GM19035 (cell line): Measurements from ENCODE around the gene KCNIP4.

Experiments
- ATAC-seq: cut with Tn5 transposase; IDR thresholded peaks from one replicate; pipeline ENCODE4 v1.9.1; 2021; ENCODE audit not compliant: unreplicated experiment

Gene KCNIP4

GRCh38 chr4:21476757-21477156, 471.8 kb downstream of the KCNIP4 start:
- no peak for ATAC-seq

GRCh38 chr4:21474195-21474594, 474.4 kb downstream of the KCNIP4 start:
- ATAC-seq, result no peak

DNA sequence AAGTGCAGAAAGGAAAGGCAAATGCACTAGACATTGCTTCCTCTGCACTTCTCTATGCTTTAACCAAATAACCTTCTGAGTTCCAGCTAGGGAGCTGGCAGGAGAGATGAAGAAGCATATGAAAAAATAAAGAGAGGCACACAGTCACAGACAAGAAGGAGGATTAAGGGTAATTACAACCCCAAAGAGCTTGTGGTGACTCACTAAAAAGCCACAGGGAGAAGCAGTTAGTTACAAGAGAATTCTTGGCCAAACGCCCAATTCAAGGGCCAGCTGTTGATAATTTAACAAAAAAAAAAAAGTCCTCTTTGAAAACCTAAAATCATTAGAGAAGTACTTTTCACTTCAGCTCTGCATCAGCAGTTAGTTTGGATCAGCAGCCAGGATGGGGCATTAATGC, 478.0 kb downstream of the KCNIP4 start:
- ATAC-seq, result no peak

DNA sequence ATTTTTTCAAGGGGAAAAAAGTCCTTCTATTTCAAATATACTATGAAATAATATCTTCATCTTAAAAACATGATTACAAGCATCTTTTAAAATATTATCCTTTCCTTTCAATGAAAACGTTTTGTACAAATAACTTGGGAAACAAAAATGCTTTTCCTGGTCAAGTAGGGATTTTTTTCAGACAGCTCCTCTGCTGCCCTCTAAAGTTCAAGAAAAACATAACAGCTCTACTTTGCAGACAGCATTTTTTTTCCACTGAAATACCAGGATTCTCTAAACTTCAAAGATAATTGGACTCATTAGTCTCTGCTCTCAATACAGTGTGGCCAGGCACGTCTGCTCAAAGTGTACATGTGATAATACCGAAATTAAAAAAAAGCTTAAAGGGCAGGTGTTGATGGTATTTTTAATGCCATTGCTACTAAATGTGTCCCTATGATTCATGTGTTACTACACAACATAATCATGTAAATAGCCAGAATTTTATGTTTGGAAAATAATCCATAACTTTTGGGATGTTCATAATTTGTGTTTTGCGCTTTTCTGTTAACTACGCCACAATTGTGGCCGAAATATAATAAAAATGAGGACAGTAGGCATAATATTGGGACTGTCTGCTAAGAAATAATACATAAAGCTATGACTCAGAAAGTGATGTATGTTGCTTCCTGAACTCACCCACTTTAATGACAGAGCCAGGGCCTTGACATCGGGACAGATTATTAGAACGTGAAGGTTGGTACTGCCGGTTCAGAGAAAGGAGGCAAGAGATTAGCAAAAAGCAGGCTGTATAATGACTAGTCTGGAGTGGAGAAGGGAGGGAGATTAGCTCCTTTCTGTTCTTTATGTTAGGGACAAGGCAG, 478.9 kb downstream of the KCNIP4 start:
- no peak for ATAC-seq

GRCh38 chr4:21467551-21467950, 481.0 kb downstream of the KCNIP4 start:
- no peak for ATAC-seq

DNA sequence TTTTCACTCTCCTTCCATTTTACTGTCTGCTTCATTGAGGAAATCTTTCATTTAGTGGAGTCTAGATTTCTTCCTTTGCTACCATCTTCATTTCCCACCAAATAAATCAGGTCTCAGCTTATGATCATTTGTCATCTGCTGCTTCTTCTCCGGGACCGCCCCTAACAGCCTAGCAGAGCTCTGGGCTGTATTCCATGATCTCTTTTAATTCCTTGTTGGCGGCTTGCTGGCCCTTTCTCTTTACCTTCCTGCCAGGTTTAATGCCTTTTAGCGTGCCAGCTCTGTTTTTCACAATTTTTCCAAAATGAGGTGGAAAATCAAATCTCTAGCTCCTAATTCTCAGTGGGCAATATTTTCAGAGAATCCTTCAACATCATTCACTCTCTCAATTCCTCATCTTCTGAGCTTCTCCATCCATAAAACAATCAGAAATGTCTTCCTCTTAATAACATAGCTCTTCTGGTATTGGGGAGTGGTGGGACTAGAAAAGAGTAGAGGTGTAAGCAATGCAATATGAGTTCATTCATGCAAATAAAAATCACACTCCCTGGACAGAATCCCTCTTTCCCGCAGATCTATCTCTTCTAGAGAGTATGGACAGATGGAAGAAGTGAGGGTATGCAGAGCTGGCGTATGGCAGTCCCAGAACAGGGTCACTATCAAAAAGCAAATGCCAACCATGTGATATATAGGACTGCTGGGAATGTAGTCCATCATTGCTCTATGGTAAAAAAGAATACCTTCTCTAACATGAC, 491.3 kb downstream of the KCNIP4 start:
- no peak for ATAC-seq

GRCh38 chr4:21454831-21455230, 493.7 kb downstream of the KCNIP4 start:
- no peak for ATAC-seq

DNA sequence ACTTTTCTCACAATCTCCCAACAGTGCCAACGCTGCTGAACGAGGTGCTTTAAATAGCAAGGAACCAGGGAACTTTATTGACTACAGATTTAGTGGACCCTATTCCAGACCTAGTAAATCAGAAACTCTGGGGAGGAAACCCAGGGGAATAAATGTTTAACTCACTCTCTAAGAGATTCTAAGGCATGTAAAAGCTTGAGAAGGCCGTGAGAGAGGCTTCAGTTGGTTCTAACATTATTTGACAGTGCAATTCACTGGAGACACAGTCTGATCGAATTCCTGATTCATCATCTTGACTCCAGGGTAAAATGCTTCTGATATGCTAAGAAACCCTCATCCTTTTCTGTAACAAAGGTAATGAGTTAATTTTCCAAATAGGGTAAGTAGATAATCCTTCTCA, 494.4 kb downstream of the KCNIP4 start:
- ATAC-seq, result no peak

DNA sequence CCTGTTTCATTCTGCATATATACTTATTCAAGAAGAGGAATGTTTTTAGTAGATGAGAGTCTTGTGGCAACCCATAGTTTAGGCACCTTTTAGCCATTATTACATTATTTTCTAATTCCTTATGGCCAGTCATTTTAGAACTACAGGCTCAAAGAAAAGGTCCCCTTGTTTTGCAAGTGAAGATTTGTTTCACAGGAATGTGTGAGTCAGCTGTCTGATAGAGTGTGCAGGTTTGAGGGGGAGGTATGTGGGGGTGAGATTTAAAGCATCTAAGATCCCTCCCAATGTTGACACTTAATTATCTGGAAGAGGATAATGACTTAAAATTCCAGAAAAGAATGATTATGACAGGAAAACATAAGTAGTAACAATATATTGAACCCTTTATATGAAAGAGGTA, 495.6 kb downstream of the KCNIP4 start:
- no peak for ATAC-seq

GRCh38 chr4:21451032-21451431, 497.5 kb downstream of the KCNIP4 start:
- ATAC-seq, result no peak

DNA sequence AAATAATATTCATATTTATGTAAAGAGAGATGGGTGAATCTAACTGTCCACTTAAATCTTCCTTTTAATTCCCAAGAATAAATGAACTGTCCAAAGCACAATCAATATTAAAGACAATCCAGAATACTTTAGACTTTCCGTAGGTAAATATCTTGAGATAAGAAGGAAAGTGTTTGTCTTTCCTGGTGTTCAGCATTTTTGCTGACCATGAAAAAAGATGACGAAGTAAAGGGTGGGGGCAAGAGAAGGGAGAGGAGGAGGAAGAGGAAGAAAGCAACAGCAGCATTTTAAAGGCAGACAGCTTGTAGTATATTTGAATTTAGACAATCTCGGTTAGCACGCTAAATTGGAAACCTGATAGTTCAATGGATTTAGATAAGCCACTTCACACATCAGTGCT, 498.2 kb downstream of the KCNIP4 start:
- ATAC-seq, result no peak

DNA sequence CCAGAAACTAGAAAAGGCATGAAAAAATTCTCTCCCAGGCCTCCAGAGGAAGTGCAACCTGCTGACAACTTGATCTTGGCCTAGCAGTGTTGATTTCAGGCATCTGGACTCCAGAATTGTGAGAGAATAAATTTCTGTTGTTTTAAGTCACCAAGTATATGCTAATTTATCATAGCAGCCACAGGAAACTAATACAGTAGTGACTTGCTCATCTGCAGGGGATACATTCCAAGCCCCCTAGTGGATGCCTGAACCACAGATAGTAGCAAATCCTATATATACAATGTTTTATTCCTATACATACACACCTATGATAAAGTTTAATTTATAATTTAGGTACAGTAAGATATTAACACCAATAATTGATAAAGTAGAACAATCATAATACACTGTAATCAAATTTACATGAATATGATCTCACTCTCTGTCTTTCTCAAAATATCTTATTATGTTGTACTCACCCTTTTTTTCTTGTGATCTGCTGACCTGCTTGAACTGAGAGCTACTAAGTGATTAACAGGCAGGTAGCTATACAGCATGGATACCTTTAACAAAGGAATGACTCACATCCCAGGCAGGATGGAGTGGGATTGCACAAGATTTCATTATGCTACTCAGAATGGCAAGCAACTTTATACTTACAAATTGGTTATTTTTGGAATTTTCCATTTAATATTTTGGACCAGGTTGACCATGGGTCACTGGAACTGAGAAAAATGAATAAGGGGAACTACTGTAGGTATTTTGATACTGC, 501.1 kb downstream of the KCNIP4 start:
- ATAC-seq, result no peak

- ATAC-seq, result no peak
Measured at GRCh38 chr4:21420166-21420565, 528.4 kb downstream of the KCNIP4 start.

- ATAC-seq, result no peak
Measured at GRCh38 chr4:21415728-21416127, 532.8 kb downstream of the KCNIP4 start.

- ATAC-seq, result no peak
Measured at GRCh38 chr4:21413807-21414370, 534.7 kb downstream of the KCNIP4 start.

GRCh38 chr4:21411086-21411485, 537.5 kb downstream of the KCNIP4 start:
- no peak for ATAC-seq

- no peak for ATAC-seq
Measured at GRCh38 chr4:21410372-21410771, 538.2 kb downstream of the KCNIP4 start.

DNA sequence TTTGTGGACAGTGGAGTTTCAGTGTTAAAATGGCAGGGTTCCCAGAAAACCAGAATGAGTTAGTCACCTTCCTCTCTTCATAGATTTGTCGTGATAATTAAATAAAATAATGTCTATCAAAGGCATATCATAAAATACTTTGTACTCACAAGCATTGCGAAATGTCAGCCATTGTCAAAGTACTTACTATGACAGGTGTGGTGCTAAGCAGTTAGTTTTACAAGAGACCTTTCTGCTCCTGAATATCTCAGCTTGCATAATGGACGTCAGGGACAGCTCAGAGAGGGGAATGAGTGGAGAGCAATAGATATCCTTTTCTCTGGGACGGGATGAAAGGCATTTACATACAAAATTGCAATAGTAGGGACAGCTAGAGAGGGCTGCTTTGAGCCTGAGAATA, 560.9 kb downstream of the KCNIP4 start:
- ATAC-seq, result no peak

DNA sequence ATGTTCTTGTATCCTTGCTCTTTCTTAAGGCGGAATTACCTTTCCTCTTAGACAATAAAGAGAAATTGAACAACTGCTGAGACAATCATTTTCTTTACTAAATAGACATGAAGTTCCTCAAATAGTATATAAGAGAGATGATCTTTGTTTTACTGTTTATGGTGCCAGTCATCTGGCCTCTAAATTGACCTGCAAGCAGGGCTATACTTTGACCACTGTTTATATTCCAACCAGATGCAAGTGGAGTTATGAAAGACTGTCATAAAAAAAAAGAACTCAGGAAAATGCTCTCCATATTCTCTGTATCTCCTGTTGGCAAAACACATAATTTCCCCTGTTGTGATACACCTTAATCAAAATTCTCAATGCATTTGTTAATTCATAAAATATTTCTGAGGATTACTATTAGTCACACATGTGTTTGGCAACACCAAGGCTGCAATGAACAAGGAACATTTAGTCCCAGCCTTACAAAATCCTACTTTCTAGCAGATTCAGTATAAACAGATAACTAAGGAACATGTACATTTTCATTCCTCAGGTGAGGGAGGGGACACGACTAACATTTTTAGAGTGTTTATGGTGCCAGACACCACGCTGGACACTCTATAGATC, 562.3 kb downstream of the KCNIP4 start:
- ATAC-seq, result no peak

- ATAC-seq, result no peak
Measured at GRCh38 chr4:21385706-21386105, 562.9 kb downstream of the KCNIP4 start.

DNA sequence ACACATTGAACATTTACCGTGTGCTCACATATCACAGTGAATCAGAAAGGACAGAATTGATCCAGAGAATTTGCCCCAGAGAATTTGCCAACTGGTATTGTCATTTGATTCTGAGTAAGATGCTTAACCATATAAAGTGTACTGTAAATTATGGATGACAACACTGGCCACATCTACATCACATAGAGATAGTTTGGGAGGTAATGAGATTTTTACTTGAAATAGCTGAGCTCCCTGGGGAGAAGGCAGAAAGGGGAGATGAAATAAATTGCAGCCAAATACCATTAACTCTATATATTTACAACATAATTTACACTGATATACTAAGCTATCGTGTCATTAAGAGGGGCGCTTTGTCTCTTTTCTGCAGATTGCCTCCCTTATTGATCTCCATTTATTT, 564.0 kb downstream of the KCNIP4 start:
- ATAC-seq, result no peak
